GM23248 (cell line): ENCODE results near the gene HAUS8. TPM values are rescaled to one million over a fixed set of nuclear protein-coding genes. Genes with fewer than 3 reads are reported as not detected.

Experiments used
- DNase-seq: peaks from one replicate; pipeline ENCODE4 v3.0.0-alpha.2; 2015
- H2AFZ ChIP-seq: fragments of 200-600 bp; sonication (generic); 2 replicates; pipeline ENCODE4 v1.6.1; 2016; ENCODE audit warnings: antibody characterized with exemption
- H3F3A ChIP-seq: fragments of 200-600 bp; sonication (generic); 2 replicates; pipeline ENCODE4 v1.6.1; 2016; ENCODE audit warnings: mild to moderate bottlenecking, antibody characterized with exemption, mixed run types; ENCODE audit not compliant: insufficient read depth
- H3K27ac ChIP-seq: fragments of 200-600 bp; sonication (generic); 2 replicates; pipeline ENCODE4 v1.5.1; 2016; ENCODE audit warnings: mild to moderate bottlenecking
- H3K27me3 ChIP-seq: fragments of 200-600 bp; sonication (generic); replicated peaks from 2 replicates; pipeline ENCODE4 v1.6.1; 2016; ENCODE audit warnings: mild to moderate bottlenecking; ENCODE audit not compliant: insufficient read depth
- H3K36me3 ChIP-seq: fragments of 200-600 bp; sonication (generic); 2 replicates; pipeline ENCODE4 v1.6.1; 2016; ENCODE audit warnings: low read depth, mild to moderate bottlenecking
- H3K4me1 ChIP-seq: fragments of 200-600 bp; sonication (generic); 2 replicates; pipeline ENCODE4 v1.6.1; 2016; ENCODE audit warnings: mild to moderate bottlenecking; ENCODE audit not compliant: insufficient read depth
- H3K4me2 ChIP-seq: fragments of 200-600 bp; sonication (generic); one replicate; pipeline ENCODE4 v1.6.1; 2016; ENCODE audit warnings: mild to moderate bottlenecking; ENCODE audit not compliant: unreplicated experiment
- H3K4me3 ChIP-seq: fragments of 200-600 bp; sonication (generic); 2 replicates; pipeline ENCODE4 v1.5.1; 2016; ENCODE audit warnings: mild to moderate bottlenecking
- H3K79me2 ChIP-seq: fragments of 200-600 bp; sonication (generic); 2 replicates; pipeline ENCODE4 v1.6.1; 2016; ENCODE audit warnings: mild to moderate bottlenecking; ENCODE audit not compliant: insufficient read depth
- H3K9ac ChIP-seq: fragments of 200-600 bp; sonication (generic); 2 replicates; pipeline ENCODE4 v1.6.1; 2016; ENCODE audit warnings: mild to moderate bottlenecking
- H3K9me2 ChIP-seq: fragments of 200-600 bp; sonication (generic); 2 replicates; pipeline ENCODE4 v1.6.1; 2016; ENCODE audit warnings: mixed run types, mild to moderate bottlenecking, moderate library complexity; ENCODE audit not compliant: insufficient read depth
- H3K9me3 ChIP-seq: fragments of 200-600 bp; sonication (generic); one replicate; pipeline ENCODE4 v1.6.1; 2017; ENCODE audit warnings: low read depth
- H4K20me1 ChIP-seq: fragments of 200-600 bp; sonication (generic); 2 replicates; pipeline ENCODE4 v1.6.0; 2016; ENCODE audit not compliant: insufficient read depth
- EZH2 ChIP-seq: fragments of 200-600 bp; sonication (generic); IDR thresholded peaks from 2 replicates; pipeline ENCODE4 v1.6.1; 2018; ENCODE audit warnings: antibody characterized with exemption, mild to moderate bottlenecking; ENCODE audit not compliant: insufficient read depth, poor library complexity, severe bottlenecking
- EZH2phosphoT487 ChIP-seq: fragments of 200-600 bp; sonication (generic); IDR thresholded peaks from 2 replicates; pipeline ENCODE4 v1.6.1; 2018; ENCODE audit warnings: antibody characterized with exemption, moderate library complexity, mild to moderate bottlenecking, low read depth; ENCODE audit not compliant: insufficient read depth
- WGBS, 2 experiments: methylation state at CpG; one replicate each; pipeline ENCODE4 v1.1.6; 2015 to 2017; ENCODE audit warnings: low lambda C conversion rate in 2 of 2, low coverage in 1 of 2; ENCODE audit errors: missing lambda C conversion rate in 2 of 2; 5-methylcytosine and 5-hydroxymethylcytosine counted together
- in situ Hi-C: fragments of 300-500 bp; cut with MboI; formaldehyde crosslinking; loops from 2 replicates; pipeline ENCODE4 v1.15.0; 2020
- polyA plus RNA-seq: library from polyadenylated mRNA; unstranded; fragments of >200 nt; fragmentation: Nextera tagmentation; extraction: Ambion mirVana; gene quantifications from 2 replicates; pipeline ENCODE4 v1.2.1, GENCODE V29; 2016
- total RNA-seq: library from RNA; depleted of rRNA; stranded (reverse); fragments of >200 nt; shearing (Covaris generic); gene quantifications from 2 replicates; pipeline ENCODE4 v1.2.3, GENCODE V29; 2014

HAUS8 gene
- total and polyA plus RNA-seq, 2 experiments from 2014 or later, result 3.4 to 8.2 TPM

DNA sequence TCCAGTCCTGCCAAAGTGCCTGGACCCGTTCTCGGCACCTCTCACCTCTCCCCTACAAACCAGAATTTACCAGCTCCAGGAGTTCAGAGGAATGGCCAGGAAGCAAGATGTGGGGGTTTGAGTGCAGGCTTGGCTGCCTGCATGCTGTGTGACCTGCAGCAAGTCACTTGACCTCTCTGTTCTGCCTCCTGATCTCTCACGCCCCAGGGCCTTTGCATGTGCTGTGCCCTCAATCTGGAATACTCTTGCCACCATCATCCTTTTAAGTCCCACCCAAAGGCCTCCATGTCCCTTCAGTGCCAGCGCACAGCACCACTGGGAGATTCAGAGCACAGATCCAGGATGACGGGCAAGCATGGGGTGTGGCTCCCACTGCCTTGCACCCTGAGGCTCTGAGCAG lies 43.7 kb upstream of the HAUS8 start:
- H3K9ac ChIP-seq, result no peak overlapping the region
- no peaks in the 10 kb centered on the region for H3K9me3 ChIP-seq
- H3K79me2 ChIP-seq, result peaks cover 100% of the 10 kb centered on the region
- no peak overlapping the region for H2AFZ ChIP-seq
- H3K4me2 ChIP-seq, result no peak overlapping the region
- in situ Hi-C loops, result no loop called here
- 96 to 98% methylated on average over 5 of the region's 5 CpGs for WGBS, 2 experiments
- H3K36me3 ChIP-seq, result no peaks in the 10 kb centered on the region
- no peaks in the 10 kb centered on the region for H4K20me1 ChIP-seq
- no peak overlapping the region for H3K27ac ChIP-seq
- DNase-seq, result no peak
- H3K9me2 ChIP-seq, result no peaks in the 10 kb centered on the region
- H3K4me1 ChIP-seq, result 0 out of 2 replicates have a peak, but pooled peaks cover 4% of the 10 kb centered on the region
- no peak overlapping the region for H3K4me3 ChIP-seq
- H3F3A ChIP-seq, result 0 out of 2 replicates have a peak, but pooled peaks cover 15% of the 10 kb centered on the region
- H3K27me3 ChIP-seq, result no peaks in the 10 kb centered on the region
- TF ChIP-seq EZH2phosphoT487, result no peak
- no peak for TF ChIP-seq EZH2

DNA sequence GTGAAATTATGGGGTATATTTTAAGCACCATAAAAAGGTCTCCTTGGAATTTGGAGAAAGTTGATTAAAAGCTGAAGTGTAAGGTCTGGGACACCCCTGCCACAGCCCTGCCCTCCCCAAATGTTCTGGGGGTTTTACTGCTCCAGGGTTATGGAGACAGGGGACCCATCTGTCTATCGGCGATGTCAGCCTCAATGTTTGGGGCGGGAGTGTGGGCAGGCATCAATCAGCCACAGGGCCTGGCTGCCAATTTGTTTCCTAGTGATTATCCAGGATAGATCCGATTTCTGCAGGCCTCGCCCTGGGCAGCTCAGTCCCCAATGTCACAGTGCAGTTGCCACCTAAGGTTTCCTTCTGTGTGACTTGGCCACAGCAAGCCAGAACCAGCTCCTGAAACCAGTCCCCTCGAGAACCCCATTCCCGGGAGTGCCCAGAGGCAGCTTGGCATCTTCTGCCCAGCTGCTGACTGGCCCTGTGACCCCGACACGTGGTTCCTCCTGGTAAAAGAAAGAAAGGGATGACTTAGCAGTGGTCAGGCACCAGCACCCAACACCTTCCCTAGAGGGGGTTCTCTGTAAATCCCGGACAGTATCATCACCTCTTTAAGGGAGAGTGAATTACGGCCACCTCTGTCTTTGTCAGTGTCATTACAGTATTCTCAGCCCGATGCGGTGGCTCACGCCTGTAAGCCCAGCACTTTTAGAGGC lies 41.9 kb upstream of the HAUS8 start:
- Histone ChIP-seq H3K9me2 (no peaks in the 10 kb centered on the region), H2AFZ (no peak overlapping the region), H3F3A (0 out of 2 replicates have a peak, but pooled peaks cover 6% of the 10 kb centered on the region), H3K4me2 (no peak overlapping the region), H3K9me3 (no peaks in the 10 kb centered on the region), H3K27ac (no peak overlapping the region), H3K4me1 (0 out of 2 replicates have a peak, but pooled peaks cover 4% of the 10 kb centered on the region), H3K4me3 (no peak overlapping the region), H3K9ac (no peak overlapping the region), H3K27me3 (no peaks in the 10 kb centered on the region), H3K36me3 (no peaks in the 10 kb centered on the region; the same call in 1 of the 2 replicates), H4K20me1 (no peaks in the 10 kb centered on the region), H3K79me2 (peaks cover 100% of the 10 kb centered on the region)
- WGBS, 2 experiments, result 64 to 67% methylated on average over 14 of the region's 14 CpGs
- TF ChIP-seq EZH2phosphoT487 (no peak), EZH2 (no peak)
- peak; percentile 28 for DNase-seq
- in situ Hi-C loops, result no loop called here

DNA sequence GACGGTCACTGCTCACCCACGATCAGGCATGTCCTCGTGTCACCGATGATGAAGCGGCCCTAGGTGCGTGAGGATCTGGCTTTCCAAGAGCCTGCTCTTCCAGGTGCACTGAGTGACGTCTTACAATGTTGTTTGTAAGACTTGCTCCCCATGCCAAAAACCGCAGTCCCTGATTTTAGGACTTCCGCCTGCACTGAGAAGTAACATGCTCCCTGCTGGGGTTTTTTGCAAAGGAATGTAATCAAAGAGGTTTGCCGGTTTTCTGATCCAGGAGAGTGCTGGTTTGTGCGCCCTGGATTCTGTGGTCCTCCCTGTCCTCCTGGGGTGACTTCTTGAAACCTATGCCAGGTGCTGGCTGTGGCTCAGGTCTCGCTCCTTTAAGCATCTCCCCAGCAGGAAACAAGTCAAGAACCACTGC lies 39.2 kb upstream of the HAUS8 start:
- H2AFZ ChIP-seq, result no peak overlapping the region
- no peaks in the 10 kb centered on the region; the same call in 1 of the 2 replicates for H3K36me3 ChIP-seq
- peaks cover 16% of the 10 kb centered on the region for H3F3A ChIP-seq
- H3K9me2 ChIP-seq, result no peaks in the 10 kb centered on the region
- H3K27ac ChIP-seq, result no peak overlapping the region
- no peaks in the 10 kb centered on the region for H3K27me3 ChIP-seq
- DNase-seq, result no peak
- H3K4me3 ChIP-seq, result no peak overlapping the region
- no peaks in the 10 kb centered on the region for H4K20me1 ChIP-seq
- peaks cover 100% of the 10 kb centered on the region for H3K79me2 ChIP-seq
- in situ Hi-C loops, result no loop called here
- H3K9ac ChIP-seq, result no peak overlapping the region
- TF ChIP-seq EZH2 (no peak), EZH2phosphoT487 (no peak)
- no peak overlapping the region for H3K4me2 ChIP-seq
- H3K9me3 ChIP-seq, result no peaks in the 10 kb centered on the region
- 88% methylated on average over 12 of the region's 12 CpGs for WGBS, 2 experiments
- peaks cover under 1% of the 10 kb centered on the region; the same call in 1 of the 2 replicates for H3K4me1 ChIP-seq

DNA sequence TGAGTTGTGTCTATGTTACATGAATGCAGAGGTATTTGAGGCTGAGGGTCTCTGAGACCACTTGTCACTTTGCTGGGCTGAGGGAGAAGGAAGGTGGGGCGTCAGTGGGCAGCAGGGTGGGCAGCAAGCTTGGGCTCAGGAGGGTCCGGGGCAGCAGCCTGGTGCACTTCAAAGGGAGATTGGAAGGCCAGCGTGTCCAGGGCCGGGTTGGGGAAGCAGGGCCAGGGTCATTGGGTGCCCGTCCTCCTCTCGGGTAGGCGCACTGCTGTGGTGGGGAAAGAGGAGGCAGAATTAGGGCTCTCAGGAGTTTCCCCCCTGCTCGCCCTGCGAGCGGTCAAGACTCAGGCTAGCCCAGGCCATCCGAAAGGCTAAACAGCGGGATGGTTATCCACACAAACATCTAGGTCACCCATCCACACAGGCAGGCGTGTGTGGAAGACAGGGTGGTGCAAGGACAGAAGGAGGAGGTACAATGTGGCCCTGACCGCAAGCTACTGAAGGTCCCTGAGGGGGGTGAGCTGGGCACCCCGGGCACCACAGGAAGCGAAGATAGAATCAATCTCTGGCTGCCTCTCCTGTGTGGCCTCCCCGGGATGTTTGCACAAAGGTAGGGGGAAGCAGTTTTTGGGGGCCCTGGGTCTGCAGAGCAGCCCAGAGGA lies 38.0 kb upstream of the HAUS8 start:
- Histone ChIP-seq H3K79me2 (peaks cover 93% of the 10 kb centered on the region), H2AFZ (no peak overlapping the region), H3K4me2 (no peak overlapping the region), H3K27me3 (no peaks in the 10 kb centered on the region), H3F3A (peaks cover 26% of the 10 kb centered on the region), H3K36me3 (no peaks in the 10 kb centered on the region; the same call in 1 of the 2 replicates), H3K9ac (no peak overlapping the region), H3K4me3 (no peak overlapping the region), H3K27ac (no peak overlapping the region), H3K9me3 (no peaks in the 10 kb centered on the region), H4K20me1 (no peaks in the 10 kb centered on the region), H3K4me1 (peaks cover 10% of the 10 kb centered on the region), H3K9me2 (no peaks in the 10 kb centered on the region)
- in situ Hi-C loops, result no loop called here
- 95 to 97% methylated on average over 17 of the region's 17 CpGs for WGBS, 2 experiments
- no peak for DNase-seq
- TF ChIP-seq EZH2 (no peak), EZH2phosphoT487 (no peak)
